Retinal pigment epithelial cell (primary cell): ENCODE results near the gene LRIG1.

Experiments used
- DNase-seq: peaks from one replicate; pipeline ENCODE4 v3.0.0-alpha.2; 2010; ENCODE audit warnings: low read depth
- H3K4me3 ChIP-seq: 2 replicates; pipeline ENCODE4 v1.5.1; 2011; ENCODE audit warnings: mild to moderate bottlenecking, low read length, control low read depth, moderate library complexity
- CTCF ChIP-seq: conservative IDR thresholded peaks from 2 replicates; pipeline ENCODE4 v1.5.1; 2011; ENCODE audit warnings: low read depth, low read length, control low read depth, inconsistent platforms

The LRIG1 gene

GRCh38 chr3:66419036-66419435, 81.8 kb downstream of the LRIG1 start:
- TF ChIP-seq CTCF, result no peak
- no peak for DNase-seq
- H3K4me3 ChIP-seq, result no peak overlapping the region

- no peak for TF ChIP-seq CTCF
- H3K4me3 ChIP-seq, result no peak overlapping the region
- DNase-seq, result no peak
Measured at GRCh38 chr3:66418475-66418931, 82.3 kb downstream of the LRIG1 start.

- no peak for TF ChIP-seq CTCF
- DNase-seq, result no peak
- no peak overlapping the region for H3K4me3 ChIP-seq
Measured at GRCh38 chr3:66416556-66417304, 84.1 kb downstream of the LRIG1 start.

- H3K4me3 ChIP-seq, result no peak overlapping the region
- no peak for TF ChIP-seq CTCF
Measured at GRCh38 chr3:66415867-66416428, 84.9 kb downstream of the LRIG1 start.

GRCh38 chr3:66414846-66415245, 86.0 kb downstream of the LRIG1 start:
- DNase-seq, result no peak
- H3K4me3 ChIP-seq, result no peak overlapping the region
- TF ChIP-seq CTCF, result no peak

More at GRCh38 chr3:66415867-66416428, 84.9 kb downstream of the LRIG1 start:
- no peak for DNase-seq

- H3K4me3 ChIP-seq, result no peak overlapping the region
- DNase-seq, result no peak
- TF ChIP-seq CTCF, result no peak
Measured at GRCh38 chr3:66413151-66413751, 87.6 kb downstream of the LRIG1 start.
